ENCODE measurements around the gene PRDM4.

DNA sequence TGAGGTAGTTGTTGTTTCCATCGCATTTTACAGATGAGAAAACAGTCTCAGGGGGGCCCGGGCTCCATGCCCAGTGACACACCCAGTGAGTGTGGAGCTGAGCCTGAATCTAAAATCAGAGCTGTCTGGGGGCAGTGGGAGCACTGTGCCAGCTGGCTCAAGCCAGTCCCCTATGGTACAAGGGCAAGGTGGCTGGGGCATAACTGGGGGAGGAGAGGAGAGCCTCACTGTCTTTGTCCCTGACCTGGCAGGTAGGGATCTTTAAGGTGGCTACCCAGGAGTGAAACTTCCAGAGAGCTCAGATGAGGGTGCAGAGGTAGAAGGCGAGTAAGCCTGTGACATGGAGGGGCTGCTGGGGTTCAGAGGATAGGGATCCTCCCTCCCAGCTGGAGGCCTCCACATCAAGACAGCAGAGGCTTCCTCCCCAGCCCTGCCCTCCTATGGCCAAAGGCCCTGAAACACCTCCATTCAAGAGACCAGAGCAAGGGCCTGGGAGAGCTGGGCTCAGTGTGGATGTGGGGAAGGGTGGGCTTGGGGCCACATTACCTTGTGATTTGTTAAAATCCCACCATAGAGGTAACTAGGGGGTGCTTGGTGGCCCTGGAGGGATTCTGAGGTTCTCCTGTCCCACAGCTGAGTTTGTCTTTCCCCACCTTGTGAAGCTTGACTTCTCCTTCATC is 46.7 kb upstream of the PRDM4 start:
- TF ChIP-seq, protein P1, sequence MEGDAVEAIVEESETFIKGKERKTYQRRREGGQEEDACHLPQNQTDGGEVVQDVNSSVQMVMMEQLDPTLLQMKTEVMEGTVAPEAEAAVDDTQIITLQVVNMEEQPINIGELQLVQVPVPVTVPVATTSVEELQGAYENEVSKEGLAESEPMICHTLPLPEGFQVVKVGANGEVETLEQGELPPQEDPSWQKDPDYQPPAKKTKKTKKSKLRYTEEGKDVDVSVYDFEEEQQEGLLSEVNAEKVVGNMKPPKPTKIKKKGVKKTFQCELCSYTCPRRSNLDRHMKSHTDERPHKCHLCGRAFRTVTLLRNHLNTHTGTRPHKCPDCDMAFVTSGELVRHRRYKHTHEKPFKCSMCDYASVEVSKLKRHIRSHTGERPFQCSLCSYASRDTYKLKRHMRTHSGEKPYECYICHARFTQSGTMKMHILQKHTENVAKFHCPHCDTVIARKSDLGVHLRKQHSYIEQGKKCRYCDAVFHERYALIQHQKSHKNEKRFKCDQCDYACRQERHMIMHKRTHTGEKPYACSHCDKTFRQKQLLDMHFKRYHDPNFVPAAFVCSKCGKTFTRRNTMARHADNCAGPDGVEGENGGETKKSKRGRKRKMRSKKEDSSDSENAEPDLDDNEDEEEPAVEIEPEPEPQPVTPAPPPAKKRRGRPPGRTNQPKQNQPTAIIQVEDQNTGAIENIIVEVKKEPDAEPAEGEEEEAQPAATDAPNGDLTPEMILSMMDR (IDR thresholded peaks at IDR 0.05), result no peak
- no peak for TF ChIP-seq TP53 (CRISPR knock-in tag; IDR thresholded peaks at IDR 0.05)
- TF ChIP-seq NR1H2 (CRISPR knock-in tag; IDR thresholded peaks at IDR 0.05), result no peak
- TF ChIP-seq TCF7 (CRISPR knock-in tag; IDR thresholded peaks at IDR 0.05; ENCODE audit: low read depth), result no peak
- no peak for TF ChIP-seq CREM (CRISPR knock-in tag; IDR thresholded peaks at IDR 0.05)
- TF ChIP-seq, protein P2, sequence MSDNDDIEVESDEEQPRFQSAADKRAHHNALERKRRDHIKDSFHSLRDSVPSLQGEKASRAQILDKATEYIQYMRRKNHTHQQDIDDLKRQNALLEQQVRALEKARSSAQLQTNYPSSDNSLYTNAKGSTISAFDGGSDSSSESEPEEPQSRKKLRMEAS (CRISPR knock-in tag; IDR thresholded peaks at IDR 0.05), result no peak
- TF ChIP-seq FOXP1 (CRISPR knock-in tag; IDR thresholded peaks at IDR 0.05; ENCODE audit: borderline replicate concordance), result no peak
